HepG2 (cell line): ENCODE results near the gene CDK15. TPM values are rescaled to one million over a fixed set of nuclear protein-coding genes. Genes with fewer than 3 reads are reported as not detected.

ENCODE experiments used
- ATAC-seq: fragments of 200-7000 bp; cut with Tn5 transposase; 3 replicates; pipeline ENCODE4 v1.9.1; 2020; ENCODE audit warnings: mild to moderate bottlenecking, moderate library complexity
- BruUV-seq: library from RNA; stranded (reverse); fragments of 400-500 nt; replicated peaks from 2 replicates; lab custom pipeline; 2021; lab: Mats Ljungman, UMichigan
- CTCF ChIA-PET: fragments of 300-600 bp; formaldehyde crosslinking; extraction: SDS; loops from one replicate; lab custom pipeline; 2021; ENCODE audit warnings: low total read pairs, inconsistent platforms, low intra/inter-chr PET ratio; lab: Yijun Ruan, JAX
- POLR2A ChIA-PET: fragments of 350-600 bp; sonication (Branson Sonifier 250); formaldehyde crosslinking; loops from one replicate; lab custom pipeline; 2020; ENCODE audit warnings: antibody characterized with exemption, inconsistent platforms; lab: Yijun Ruan, JAX
- DNase-seq: peaks from one replicate; pipeline ENCODE4 v3.0.0-alpha.2; 2015; ENCODE audit warnings: low spot score
- FAIRE-seq: peaks from 3 replicates; lab custom pipeline; 2011; peaks lifted over from hg19 to GRCh38; lab: Jason Lieb, UNC
- H2AFZ ChIP-seq: one replicate; pipeline ENCODE4 v1.6.1; 2011; ENCODE audit warnings: low read length, inconsistent platforms
- H3K27ac ChIP-seq: fragments of 300-600 bp; 3 replicates; pipeline ENCODE4 v1.8.0; 2011; ENCODE audit warnings: mixed run types, mild to moderate bottlenecking, mixed read lengths, low read length, inconsistent platforms; ENCODE audit not compliant: insufficient read depth; ENCODE audit errors: extremely low read length
- H3K27me3 ChIP-seq, 2 experiments: fragments of 200-600 bp in 1 of 2; 2 replicates in 1 of 2; 3 replicates in 1 of 2; pipeline versions ENCODE4 v1.6.0 to v1.8.0; 2011; ENCODE audit warnings: low read length in 2 of 2, mild to moderate bottlenecking in 2 of 2, moderate library complexity in 2 of 2, inconsistent platforms in 1 of 2; ENCODE audit not compliant: insufficient read depth in 2 of 2, control insufficient read depth in 1 of 2
- H3K36me3 ChIP-seq, 2 experiments: fragments of 200-600 bp in 1 of 2; replicated peaks in 1 of 2; 2 replicates in 1 of 2; 3 replicates in 1 of 2; pipeline versions ENCODE4 v1.5.1 to v1.8.0; 2011; ENCODE audit warnings: low read length in 2 of 2, inconsistent platforms in 1 of 2; ENCODE audit not compliant: insufficient read depth in 2 of 2, control insufficient read depth in 1 of 2
- H3K4me1 ChIP-seq: 2 replicates; pipeline ENCODE4 v1.5.1; 2012; ENCODE audit warnings: low read length, inconsistent platforms; ENCODE audit not compliant: insufficient read depth
- H3K4me2 ChIP-seq: 2 replicates; pipeline ENCODE4 v1.6.0; 2011; ENCODE audit warnings: low read depth, low read length, inconsistent platforms
- H3K4me3 ChIP-seq, 3 experiments: fragments of 200-600 bp in 1 of 3; sonication (generic), shearing (Covaris generic) in 1 of 3; replicated peaks in 1 of 3; 2 replicates each; pipeline ENCODE4 v1.5.1; 2011 to 2016; ENCODE audit warnings: low read length in 3 of 3, inconsistent platforms in 2 of 3, low read depth in 2 of 3, mild to moderate bottlenecking in 2 of 3, control low read depth in 1 of 3, mixed read lengths in 1 of 3; ENCODE audit not compliant: insufficient read depth in 1 of 3
- H3K79me2 ChIP-seq: one replicate; pipeline ENCODE4 v1.6.1; 2011; ENCODE audit warnings: low read length, inconsistent platforms; ENCODE audit not compliant: insufficient read depth
- H3K9ac ChIP-seq: 2 replicates; pipeline ENCODE4 v1.6.0; 2011; ENCODE audit warnings: mild to moderate bottlenecking, low read depth, low read length, inconsistent platforms; ENCODE audit not compliant: insufficient read depth
- H3K9me3 ChIP-seq: 2 replicates; pipeline ENCODE4 v1.5.1; 2012; ENCODE audit warnings: mild to moderate bottlenecking, low read length
- H4K20me1 ChIP-seq: 2 replicates; pipeline ENCODE4 v1.6.0; 2011; ENCODE audit warnings: inconsistent platforms, mild to moderate bottlenecking, low read length, moderate library complexity; ENCODE audit not compliant: insufficient read depth
- AGO2 ChIP-seq: fragments of 200-400 bp; formaldehyde crosslinking; optimal IDR thresholded peaks from 2 replicates; pipeline ENCODE3; 2017; ENCODE audit warnings: mild to moderate bottlenecking, low read depth, low read length, moderate library complexity
- CCAR2 ChIP-seq: fragments of 200-400 bp; formaldehyde crosslinking; optimal IDR thresholded peaks from 2 replicates; pipeline ENCODE3; 2018; ENCODE audit warnings: low read depth, mild to moderate bottlenecking, low read length, moderate library complexity
- CHD2 ChIP-seq: IDR thresholded peaks from 2 replicates; pipeline ENCODE4 v1.6.1; 2011; ENCODE audit warnings: low read depth, low read length, improper control_type of control experiment
- KLF9 ChIP-seq: IDR thresholded peaks from 2 replicates; pipeline ENCODE4 v1.6.1; 2016; ENCODE audit warnings: low read depth
- RFX3 ChIP-seq: IDR thresholded peaks from 2 replicates; pipeline ENCODE4 v1.6.1; 2016; ENCODE audit warnings: missing biosample characterization, missing genetic modification reagents
- STAT6 ChIP-seq: sonication (generic); formaldehyde crosslinking; IDR thresholded peaks from 2 replicates; pipeline ENCODE4 v1.4.0; 2020; ENCODE audit warnings: missing genetic modification reagents, mild to moderate bottlenecking, borderline replicate concordance
- ZEB1 ChIP-seq: IDR thresholded peaks from 2 replicates; pipeline ENCODE4 v1.6.1; 2012; ENCODE audit warnings: mild to moderate bottlenecking, low read depth, inconsistent platforms; ENCODE audit not compliant: insufficient replicate concordance
- ZIK1 ChIP-seq: sonication (generic); formaldehyde crosslinking; IDR thresholded peaks from 2 replicates; pipeline ENCODE4 v1.5.0; 2020; ENCODE audit warnings: mild to moderate bottlenecking, low read depth, missing genetic modification reagents, borderline replicate concordance
- ZNF296 ChIP-seq: sonication (generic); formaldehyde crosslinking; conservative IDR thresholded peaks from 2 replicates; pipeline ENCODE4 v1.5.0; 2020; ENCODE audit warnings: mild to moderate bottlenecking, missing genetic modification reagents
- ZNF407 ChIP-seq: sonication (generic); formaldehyde crosslinking; IDR thresholded peaks from one replicate; pipeline ENCODE4 v1.5.1; 2020; ENCODE audit warnings: mild to moderate bottlenecking, missing genetic modification reagents; ENCODE audit errors: not compliant biosample characterization
- ZNF496 ChIP-seq: sonication (generic); formaldehyde crosslinking; IDR thresholded peaks from 2 replicates; pipeline ENCODE4 v1.8.1; 2023; ENCODE audit warnings: mild to moderate bottlenecking, moderate library complexity, missing genetic modification reagents; ENCODE audit not compliant: insufficient replicate concordance
- ZNF513 ChIP-seq: sonication (generic); formaldehyde crosslinking; conservative IDR thresholded peaks from 2 replicates; pipeline ENCODE4 v1.5.0; 2020; ENCODE audit warnings: missing genetic modification reagents
- ZNF839 ChIP-seq: sonication (generic); formaldehyde crosslinking; IDR thresholded peaks from 2 replicates; pipeline ENCODE4 v1.4.0; 2020; ENCODE audit warnings: missing genetic modification reagents, mild to moderate bottlenecking, borderline replicate concordance
- WGBS: methylation state at CpG from one replicate; pipeline ENCODE4 v1.1.6; 2017; ENCODE audit warnings: low lambda C conversion rate; 5-methylcytosine and 5-hydroxymethylcytosine counted together
- in situ Hi-C: cut with HindIII; loops from 2 replicates; pipeline ENCODE4 v1.10.0; 2017; ENCODE audit warnings: low pct_unique_long_range_greater_than_20kb; ENCODE audit not compliant: extremely low pct_ligation_motif_present
- intact Hi-C: fragments of 100-400 bp; cut with micrococcal nuclease; formaldehyde crosslinking; loops from one replicate; pipeline ENCODE4 v1.10.0; 2022; ENCODE audit not compliant: unreplicated experiment
- polyA plus RNA-seq, 8 experiments: library from polyadenylated mRNA; depleted of rRNA in 3 of 8; stranded (reverse) in 7 of 8; unstranded in 1 of 8; fragments of >200 nt; fragmentation: Illumina TruSeq in 4 of 8; extraction: Trizol in 4 of 8; gene quantifications; 2 replicates each; pipeline versions ENCODE4 v1.2.1 to v1.2.3, GENCODE V29; 2011 to 2016; ENCODE audit warnings: low read depth in 4 of 8, missing spikeins in 1 of 8, mixed read lengths in 1 of 8; ENCODE audit not compliant: insufficient read depth in 1 of 8
- total RNA-seq, 5 experiments: library from RNA; depleted of rRNA; stranded (reverse); fragments of >200 nt; fragmentation: Illumina TruSeq; extraction: Trizol; gene quantifications; 2 replicates each; pipeline ENCODE4 v1.2.3, GENCODE V29; 2016; ENCODE audit warnings: low read depth in 1 of 5

CDK15 gene
- total and polyA plus RNA-seq, 2 of the 13 experiments (the other 11 are each of a cell fraction or from before 2014, with no cell fraction given) = not detected

GRCh38 chr2:201938781-201939180, 132.4 kb downstream of the CDK15 start:
- WGBS = 65% methylated on average over 9 of the region's 9 CpGs
- Histone ChIP-seq H3K79me2 (no peaks in the 10 kb centered on the region), H3K9ac (no peak overlapping the region), H3K4me3 (no peak overlapping the region), H4K20me1 (no peaks in the 10 kb centered on the region), H3K4me1 (peaks cover 15% of the 10 kb centered on the region), H3K36me3 (no peaks in the 10 kb centered on the region), H3K4me2 (no peak overlapping the region), H3K9me3 (peaks cover 8% of the 10 kb centered on the region; the same call in 1 of the 2 replicates), H3K27ac (no peak overlapping the region), H2AFZ (no peak overlapping the region), H3K27me3 (peaks cover 0 to 6% of the 10 kb centered on the region in 2 experiments; a peak in 1 of 5 replicates)
- no peak for FAIRE-seq
- no peak for DNase-seq
- CTCF ChIA-PET = no interaction called here
- in situ Hi-C loops = no loop called here
- intact Hi-C loops = no loop called here
- POLR2A ChIA-PET = no interaction called here
- no peak for ATAC-seq
- no TSS peak for BruUV-seq
- TF ChIP-seq STAT6 (CRISPR knock-in tag) (no peak), CHD2 (no peak), ZNF496 (CRISPR knock-in tag) (no peak), ZEB1 (no peak), ZIK1 (no peak), ZNF407 (CRISPR knock-in tag) (no peak), KLF9 (no peak), ZNF296 (no peak), ZNF839 (no peak), RFX3 (CRISPR knock-in tag) (no peak), AGO2 (no peak), ZNF513 (CRISPR knock-in tag) (no peak), CCAR2 (no peak)
